DOHH2 (cell line): ENCODE measurements around the gene ZNF236.

Experiments used
- H3F3A ChIP-seq: fragments of 200-600 bp; sonication (generic), shearing (Covaris generic); 2 replicates; pipeline ENCODE4 v1.6.0; 2016; ENCODE audit warnings: antibody characterized with exemption, mild to moderate bottlenecking; ENCODE audit not compliant: control insufficient read depth, insufficient read depth
- H3K27ac ChIP-seq: fragments of 200-600 bp; sonication (generic); 2 replicates; pipeline ENCODE4 v1.5.1; 2014; ENCODE audit warnings: low read depth, mild to moderate bottlenecking, low read length, moderate library complexity
- H3K27me3 ChIP-seq: fragments of 200-600 bp; sonication (generic); 2 replicates; pipeline ENCODE4 v1.6.1; 2014; ENCODE audit warnings: mild to moderate bottlenecking, low read length, mixed read lengths; ENCODE audit not compliant: control insufficient read depth
- H3K36me3 ChIP-seq: fragments of 200-600 bp; sonication (generic); 2 replicates; pipeline ENCODE4 v1.6.1; 2014; ENCODE audit warnings: mild to moderate bottlenecking, low read length, moderate library complexity, mixed read lengths; ENCODE audit not compliant: control insufficient read depth
- H3K4me1 ChIP-seq: fragments of 200-600 bp; sonication (generic); 2 replicates; pipeline ENCODE4 v1.6.1; 2014; ENCODE audit warnings: mild to moderate bottlenecking, low read length, mixed read lengths; ENCODE audit not compliant: control insufficient read depth
- H3K4me2 ChIP-seq: fragments of 200-600 bp; sonication (generic); 2 replicates; pipeline ENCODE4 v1.6.0; 2014; ENCODE audit warnings: mild to moderate bottlenecking, low read length, moderate library complexity
- H3K4me3 ChIP-seq: fragments of 200-600 bp; sonication (generic); 2 replicates; pipeline ENCODE4 v1.5.1; 2014; ENCODE audit warnings: mild to moderate bottlenecking, low read length, mixed read lengths
- H3K79me2 ChIP-seq: fragments of 200-600 bp; sonication (generic); 2 replicates; pipeline ENCODE4 v1.6.1; 2014; ENCODE audit warnings: mild to moderate bottlenecking, low read length, mixed read lengths; ENCODE audit not compliant: control insufficient read depth
- H3K9me2 ChIP-seq: fragments of 200-600 bp; sonication (generic); replicated peaks from 2 replicates; pipeline ENCODE4 v1.6.1; 2014; ENCODE audit warnings: mild to moderate bottlenecking, low read length, mixed read lengths; ENCODE audit not compliant: control insufficient read depth
- H3K9me3 ChIP-seq: fragments of 200-600 bp; sonication (generic); 2 replicates; pipeline ENCODE4 v1.6.1; 2014; ENCODE audit warnings: antibody characterized with exemption, low read length, mixed read lengths; ENCODE audit not compliant: control insufficient read depth, insufficient read depth
- H4K20me1 ChIP-seq: fragments of 200-600 bp; sonication (generic); 2 replicates; pipeline ENCODE4 v1.6.0; 2014; ENCODE audit warnings: low read depth, mild to moderate bottlenecking, antibody characterized with exemption, low read length, moderate library complexity; ENCODE audit not compliant: control insufficient read depth, insufficient read depth
- CTCF ChIP-seq: fragments of 200-600 bp; sonication (generic); IDR thresholded peaks from one replicate; pipeline ENCODE4 v1.5.1; 2014; ENCODE audit warnings: antibody characterized with exemption, mild to moderate bottlenecking, low read depth, low read length; ENCODE audit not compliant: poor library complexity, severe bottlenecking
- EZH2phosphoT487 ChIP-seq: fragments of 200-600 bp; sonication (generic); IDR thresholded peaks from 2 replicates; pipeline ENCODE4 v1.6.1; 2017; ENCODE audit warnings: borderline replicate concordance, mild to moderate bottlenecking, antibody characterized with exemption, low read length, moderate library complexity, mixed read lengths

The ZNF236 gene

DNA sequence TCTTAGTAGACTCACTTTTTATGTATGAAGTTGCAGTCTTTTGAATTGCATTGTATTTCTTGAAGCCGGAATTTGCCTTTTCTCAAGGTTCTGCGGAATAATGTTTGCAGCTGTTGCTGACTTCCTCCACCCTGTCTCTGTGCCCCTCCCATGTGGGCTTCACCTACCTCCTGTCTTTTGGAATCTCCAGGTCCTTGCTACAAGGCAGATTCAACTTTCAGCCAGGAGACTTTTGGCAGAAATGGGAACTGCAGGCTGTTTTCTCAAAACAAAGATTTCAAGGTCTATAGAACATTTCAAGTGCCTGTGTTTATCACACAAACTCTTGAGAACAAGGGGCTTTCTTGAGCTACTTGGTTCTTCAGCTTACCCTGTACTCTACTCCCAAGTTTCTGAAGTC lies 25.6 kb downstream of the ZNF236 start:
- H3K9me3 ChIP-seq: no peaks in the 10 kb centered on the region

GRCh38 chr18:76850112-76850511 lies 27.8 kb downstream of the ZNF236 start:
- Histone ChIP-seq H3K27ac (no peak overlapping the region), H3K36me3 (peaks cover 18% of the 10 kb centered on the region), H4K20me1 (no peaks in the 10 kb centered on the region), H3K9me3 (no peaks in the 10 kb centered on the region), H3K9me2 (no peaks in the 10 kb centered on the region), H3K4me3 (no peak overlapping the region), H3F3A (no peaks in the 10 kb centered on the region), H3K27me3 (no peaks in the 10 kb centered on the region), H3K4me1 (no peaks in the 10 kb centered on the region), H3K79me2 (peaks cover 57% of the 10 kb centered on the region), H3K4me2 (no peak overlapping the region)
- TF ChIP-seq EZH2phosphoT487: no peak
- TF ChIP-seq CTCF: no peak

More for the DNA sequence above, 25.6 kb downstream of the ZNF236 start:
- H4K20me1 ChIP-seq: 0 out of 2 replicates have a peak, but pooled peaks cover 3% of the 10 kb centered on the region
- no peak overlapping the region for H3K27ac ChIP-seq
- no peaks in the 10 kb centered on the region for H3K27me3 ChIP-seq
- TF ChIP-seq CTCF (no peak), EZH2phosphoT487 (no peak)
- H3K4me1 ChIP-seq: no peaks in the 10 kb centered on the region
- no peaks in the 10 kb centered on the region for H3K9me2 ChIP-seq
- peaks cover 15% of the 10 kb centered on the region for H3K36me3 ChIP-seq
- no peak overlapping the region for H3K4me2 ChIP-seq
- no peak overlapping the region for H3K4me3 ChIP-seq
- peaks cover 73% of the 10 kb centered on the region for H3K79me2 ChIP-seq
- H3F3A ChIP-seq: no peaks in the 10 kb centered on the region

- H3K79me2 ChIP-seq: peaks cover 10% of the 10 kb centered on the region
- H3K36me3 ChIP-seq: peaks cover 37% of the 10 kb centered on the region
Measured at GRCh38 chr18:76855594-76855993, 33.2 kb downstream of the ZNF236 start.

More at GRCh38 chr18:76855594-76855993, 33.2 kb downstream of the ZNF236 start:
- H4K20me1 ChIP-seq: no peaks in the 10 kb centered on the region
- no peaks in the 10 kb centered on the region for H3K9me3 ChIP-seq
- no peaks in the 10 kb centered on the region for H3K9me2 ChIP-seq
- H3K4me1 ChIP-seq: no peaks in the 10 kb centered on the region
- no peaks in the 10 kb centered on the region for H3K27me3 ChIP-seq
- no peak overlapping the region for H3K27ac ChIP-seq
- no peak overlapping the region for H3K4me2 ChIP-seq
- TF ChIP-seq CTCF (no peak), EZH2phosphoT487 (no peak)
- no peak overlapping the region for H3K4me3 ChIP-seq
- peaks cover 4% of the 10 kb centered on the region for H3F3A ChIP-seq
